ENCODE data around the gene RPUSD1. TPM values are rescaled to one million over a fixed set of nuclear protein-coding genes. Genes with fewer than 3 reads are reported as not detected.
"Not testable (repeated sequence)": the region's sequence is repeated elsewhere in the genome, so short reads cannot be mapped to it uniquely, and the experiment has no call there.

RPUSD1 gene
- total and polyA plus RNA-seq, 8 donors: 9.0 to 43.7 (median 20.1) TPM

DNA sequence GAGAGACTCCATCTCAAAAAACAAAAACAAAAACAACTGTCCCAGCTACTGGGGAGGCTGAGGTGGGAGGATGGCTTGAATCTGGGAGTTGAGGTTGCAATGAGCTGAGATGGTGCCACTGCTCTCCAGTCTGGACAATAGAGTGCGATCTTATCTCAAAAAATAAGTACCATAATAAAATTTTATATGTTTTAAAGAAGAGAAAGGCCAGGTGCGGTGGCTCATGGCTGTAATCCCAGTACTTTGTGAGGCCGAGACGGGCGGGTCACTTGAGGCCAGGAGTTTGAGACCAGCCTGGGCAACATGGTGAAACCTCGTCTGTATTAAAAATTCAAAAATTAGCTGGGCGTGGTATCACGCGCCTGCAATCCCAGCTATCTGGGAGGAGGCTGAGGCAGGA lies 11.4 kb downstream of the RPUSD1 start:
- Histone ChIP-seq H3K27me3 (peaks cover 0 to 83% (median 11%) of the 10 kb centered on the region in 3 donors), H3K9me3 (no peaks in the 10 kb centered on the region), H3K4me1 (no peaks in the 10 kb centered on the region), H3K4me3 (no peak overlapping the region), H3K36me3 (no peaks in the 10 kb centered on the region), H3K27ac (no peak overlapping the region)
- WGBS, 5 donors: 84 to 91% (median 88%) methylated on average over 9 of the region's 9 CpGs
- TF ChIP-seq EP300 (IDR thresholded peaks at IDR 0.05) (no peak), POLR2AphosphoS5 (IDR thresholded peaks at IDR 0.05) (no peak)
- TF ChIP-seq, protein P1, sequence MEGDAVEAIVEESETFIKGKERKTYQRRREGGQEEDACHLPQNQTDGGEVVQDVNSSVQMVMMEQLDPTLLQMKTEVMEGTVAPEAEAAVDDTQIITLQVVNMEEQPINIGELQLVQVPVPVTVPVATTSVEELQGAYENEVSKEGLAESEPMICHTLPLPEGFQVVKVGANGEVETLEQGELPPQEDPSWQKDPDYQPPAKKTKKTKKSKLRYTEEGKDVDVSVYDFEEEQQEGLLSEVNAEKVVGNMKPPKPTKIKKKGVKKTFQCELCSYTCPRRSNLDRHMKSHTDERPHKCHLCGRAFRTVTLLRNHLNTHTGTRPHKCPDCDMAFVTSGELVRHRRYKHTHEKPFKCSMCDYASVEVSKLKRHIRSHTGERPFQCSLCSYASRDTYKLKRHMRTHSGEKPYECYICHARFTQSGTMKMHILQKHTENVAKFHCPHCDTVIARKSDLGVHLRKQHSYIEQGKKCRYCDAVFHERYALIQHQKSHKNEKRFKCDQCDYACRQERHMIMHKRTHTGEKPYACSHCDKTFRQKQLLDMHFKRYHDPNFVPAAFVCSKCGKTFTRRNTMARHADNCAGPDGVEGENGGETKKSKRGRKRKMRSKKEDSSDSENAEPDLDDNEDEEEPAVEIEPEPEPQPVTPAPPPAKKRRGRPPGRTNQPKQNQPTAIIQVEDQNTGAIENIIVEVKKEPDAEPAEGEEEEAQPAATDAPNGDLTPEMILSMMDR (IDR thresholded peaks at IDR 0.05): no peak
- no peak for DNase-seq
- intact Hi-C loops (cut with DNase I; ENCODE audit: low total_unique reads): no loop called here

DNA sequence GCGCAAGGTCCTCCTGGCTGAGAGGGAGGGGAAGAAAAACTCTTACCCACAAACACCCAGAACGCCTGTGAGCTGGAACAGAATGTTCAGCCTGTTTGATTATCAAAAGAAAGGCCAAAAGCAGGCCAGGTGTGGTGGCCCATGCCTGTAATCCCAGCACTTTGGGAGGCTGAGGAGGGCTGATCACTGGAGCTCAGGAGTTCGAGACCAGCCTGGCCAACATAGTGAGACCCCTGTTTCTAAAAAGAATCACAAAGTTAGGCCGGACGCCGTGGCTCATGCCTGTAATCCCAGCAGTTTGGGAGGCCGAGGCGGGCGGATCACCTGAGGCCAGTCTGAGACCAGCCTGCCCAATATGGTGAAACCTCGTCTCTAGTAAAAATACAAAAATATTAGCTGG lies 11.9 kb downstream of the RPUSD1 start:
- H3K9me3 ChIP-seq; intact Hi-C loops (cut with DNase I; ENCODE audit: low total_unique reads); DNase-seq; H3K4me3 ChIP-seq; H3K36me3 ChIP-seq; H3K27ac ChIP-seq; H3K4me1 ChIP-seq: not testable (repeated sequence)
- H3K27me3 ChIP-seq: peaks cover 0 to 83% (median 11%) of the 10 kb centered on the region in 3 donors
- WGBS, 5 donors: 79 to 92% (median 86%) methylated on average over 10 of the region's 10 CpGs

DNA sequence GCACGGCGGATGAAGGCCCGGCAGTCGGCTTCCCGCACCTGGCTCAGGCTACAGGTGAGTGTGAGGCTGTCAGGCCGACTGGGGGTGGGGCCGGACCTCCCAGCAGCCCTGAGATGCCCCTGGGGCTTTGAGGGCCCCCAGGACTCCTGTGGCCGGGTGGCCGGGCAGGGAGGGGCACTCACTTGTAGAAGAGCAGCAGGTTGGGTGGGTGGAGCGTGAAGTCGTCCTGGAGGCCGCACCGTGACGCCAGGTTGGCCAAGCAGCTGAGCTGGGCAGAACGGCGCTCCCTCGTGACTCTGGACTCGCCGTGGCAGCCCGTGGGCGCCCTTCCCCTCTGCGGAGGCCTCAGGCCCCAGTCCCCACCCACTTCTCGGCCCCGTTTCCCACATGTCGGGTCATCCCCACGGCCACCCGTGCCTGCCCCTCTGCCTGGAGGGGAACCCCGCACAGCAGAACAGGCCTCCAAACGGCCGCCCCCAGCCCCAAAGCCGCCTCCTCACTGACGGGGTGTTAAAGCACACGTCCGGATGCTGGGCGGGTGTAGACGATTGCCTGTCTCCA lies 12.9 kb downstream of the RPUSD1 start:
- Histone ChIP-seq H3K27ac (no peak overlapping the region), H3K27me3 (peaks cover 0 to 83% (median 11%) of the 10 kb centered on the region in 3 donors), H3K36me3 (no peaks in the 10 kb centered on the region), H3K4me1 (no peaks in the 10 kb centered on the region), H3K4me3 (no peak overlapping the region), H3K9me3 (no peaks in the 10 kb centered on the region)
- intact Hi-C loops (cut with DNase I; ENCODE audit: low total_unique reads): no loop called here
- WGBS, 5 donors: 71 to 78% (median 74%) methylated on average over 31 to 36 of the region's 36 CpGs
- DNase-seq: no peak
- TF ChIP-seq, protein P1 (IDR thresholded peaks at IDR 0.05): no peak
- no peak for TF ChIP-seq EP300 (IDR thresholded peaks at IDR 0.05)
- no peak for TF ChIP-seq POLR2AphosphoS5 (IDR thresholded peaks at IDR 0.05)
- no peak for TF ChIP-seq POLR2A (IDR thresholded peaks at IDR 0.05)

DNA sequence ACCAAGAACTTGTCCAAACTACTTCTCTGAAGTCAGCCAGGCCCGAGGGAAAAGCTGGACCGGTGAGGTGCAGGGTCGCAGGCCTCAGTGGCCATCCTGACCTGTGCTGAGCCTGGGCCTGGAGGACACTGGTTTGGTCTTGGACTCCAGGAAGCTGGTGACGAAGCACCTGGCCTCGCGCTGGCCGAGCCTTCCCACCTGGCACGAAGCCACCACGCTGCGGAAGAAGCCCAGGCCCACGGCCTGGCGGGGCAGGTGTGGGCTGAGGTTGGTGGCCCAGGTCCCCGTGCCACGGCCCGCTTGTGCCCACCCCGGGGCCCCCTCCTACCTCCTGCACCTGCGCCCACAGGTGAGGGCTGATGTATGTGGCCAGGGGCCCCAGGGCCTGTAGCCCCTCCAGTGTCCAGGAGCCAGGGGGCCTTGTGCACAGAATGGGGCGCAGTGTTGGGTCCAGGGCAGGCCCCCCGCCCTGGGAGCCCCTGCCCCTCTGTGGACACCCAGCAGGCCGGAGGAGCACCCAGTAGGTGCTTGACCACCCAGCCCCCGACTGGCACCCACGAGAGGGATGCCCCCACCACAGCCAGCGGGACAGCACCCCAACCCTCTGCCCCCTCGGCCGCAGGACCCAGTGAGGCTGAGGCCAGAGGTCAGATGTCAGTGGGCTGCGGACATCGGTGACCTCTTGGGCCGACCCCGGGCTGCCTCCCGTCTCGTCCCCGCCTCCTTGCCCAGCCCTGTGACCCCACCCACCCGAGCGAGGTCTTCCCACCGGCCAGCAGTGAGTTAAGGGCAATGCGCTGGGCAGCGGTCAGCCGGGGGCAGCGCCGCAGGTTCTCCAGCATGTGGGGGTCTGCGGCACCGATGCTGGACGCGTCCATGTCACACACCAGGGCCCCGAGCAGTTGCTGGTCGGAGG lies 13.8 kb downstream of the RPUSD1 start:
- H3K27ac ChIP-seq: no peak overlapping the region
- no peak for DNase-seq
- TF ChIP-seq POLR2AphosphoS5 (IDR thresholded peaks at IDR 0.05) (no peak), POLR2A (IDR thresholded peaks at IDR 0.05) (no peak), EP300 (IDR thresholded peaks at IDR 0.05) (no peak)
- TF ChIP-seq, protein P1 (IDR thresholded peaks at IDR 0.05): no peak
- intact Hi-C loops (cut with DNase I; ENCODE audit: low total_unique reads): no loop called here
- WGBS, 5 donors: 76 to 85% (median 78%) methylated on average over 26 to 46 of the region's 46 CpGs
- H3K4me1 ChIP-seq: no peaks in the 10 kb centered on the region
- H3K9me3 ChIP-seq: no peaks in the 10 kb centered on the region
- H3K36me3 ChIP-seq: no peaks in the 10 kb centered on the region
- H3K27me3 ChIP-seq: peaks cover 0 to 83% (median 11%) of the 10 kb centered on the region in 3 donors
- H3K4me3 ChIP-seq: no peak overlapping the region

All from stomach (tissue), 9 donors.